GM19328 (cell line): ENCODE data around the gene PNPO.

Experiments used
- ATAC-seq: cut with Tn5 transposase; IDR thresholded peaks from one replicate; pipeline ENCODE4 v1.9.1; 2021; ENCODE audit warnings: mild to moderate bottlenecking, moderate library complexity; ENCODE audit not compliant: unreplicated experiment

The PNPO gene

GRCh38 chr17:47948706-47949196 lies 7.4 kb downstream of the PNPO start:
- ATAC-seq: no peak

DNA sequence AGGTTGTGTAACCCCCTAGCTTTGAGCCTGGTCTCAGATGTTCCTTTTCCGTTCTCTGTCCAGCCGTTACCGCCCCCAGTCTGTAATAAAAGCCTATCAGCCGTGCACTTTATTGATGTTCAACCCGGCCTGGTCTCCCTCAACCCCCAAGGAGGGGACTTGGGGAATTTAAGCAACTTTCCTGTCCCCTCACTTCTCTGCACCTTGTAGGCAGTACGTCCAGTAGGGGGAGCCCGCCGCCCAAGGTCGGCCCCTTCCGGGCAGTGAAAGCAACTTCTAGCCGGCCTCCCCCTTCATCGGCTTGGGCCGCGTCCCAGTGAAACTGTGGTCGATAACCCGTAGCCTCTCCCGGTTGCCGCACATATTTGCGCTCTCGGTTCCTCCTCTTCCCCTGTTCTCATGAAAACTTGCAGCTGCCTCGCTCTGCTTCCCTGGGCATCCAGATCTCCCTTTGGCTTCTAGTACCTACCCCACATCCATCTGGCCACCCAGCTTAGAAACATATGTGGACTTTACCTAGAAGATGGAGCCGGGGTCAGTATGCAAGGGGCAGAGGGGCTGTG lies 7.9 kb downstream of the PNPO start:
- ATAC-seq: no peak

DNA sequence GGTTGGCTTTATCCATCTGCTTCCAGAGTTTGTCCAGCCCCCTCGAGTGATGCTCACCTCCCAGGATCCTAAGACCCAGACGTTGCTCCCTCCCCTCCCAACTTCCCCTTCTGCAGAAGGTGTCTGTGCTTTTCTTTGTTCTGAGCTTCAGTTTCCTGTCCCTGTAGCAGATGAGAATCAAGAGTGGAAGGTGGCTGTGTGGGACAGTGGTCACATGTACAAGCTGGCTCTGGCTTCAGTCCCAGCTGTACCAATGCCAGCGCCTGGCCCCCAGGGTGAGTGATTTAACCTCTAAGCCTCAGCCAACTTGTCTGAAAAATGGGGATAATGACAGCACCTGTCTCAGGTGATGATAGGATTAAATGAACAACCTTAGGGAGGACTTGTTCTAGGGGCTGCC lies 8.6 kb downstream of the PNPO start:
- ATAC-seq: no peak

GRCh38 chr17:47950448-47950847 lies 9.1 kb downstream of the PNPO start:
- no peak for ATAC-seq

GRCh38 chr17:47952171-47953021 lies 11.0 kb downstream of the PNPO start:
- no peak for ATAC-seq

DNA sequence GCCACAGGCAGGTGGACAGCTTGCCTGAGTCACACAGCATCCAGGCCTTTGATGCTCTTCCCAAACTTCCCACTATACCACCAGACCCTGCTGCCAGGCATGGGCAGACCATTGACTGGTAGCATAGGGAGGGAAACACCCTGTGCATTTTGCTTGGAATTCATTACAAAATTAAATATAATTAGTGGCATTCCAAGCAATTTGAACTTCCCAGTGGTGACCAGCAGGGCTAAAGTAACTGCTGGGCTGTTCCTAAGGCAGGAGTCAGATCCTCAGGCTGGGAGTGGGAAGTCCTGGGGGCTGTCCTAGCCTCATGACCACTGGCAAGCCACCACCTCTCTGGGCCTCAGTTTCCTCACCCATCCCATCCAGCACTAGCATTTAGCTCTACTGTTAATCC lies 12.5 kb downstream of the PNPO start:
- no peak for ATAC-seq

- no peak for ATAC-seq
These were observed 14.4 kb downstream of the PNPO start for GRCh38 chr17:47955497-47956461.

GRCh38 chr17:47956791-47957590 lies 15.6 kb downstream of the PNPO start:
- ATAC-seq: no peak

GRCh38 chr17:47957591-47958490 lies 16.5 kb downstream of the PNPO start, which contains the start of gene PRR15L:
Gene PRR15L, minus strand, starts transcription at chr17:47957883. Its CDS starts 4,649 bp downstream, at chr17:47953234.
- no peak for ATAC-seq

DNA sequence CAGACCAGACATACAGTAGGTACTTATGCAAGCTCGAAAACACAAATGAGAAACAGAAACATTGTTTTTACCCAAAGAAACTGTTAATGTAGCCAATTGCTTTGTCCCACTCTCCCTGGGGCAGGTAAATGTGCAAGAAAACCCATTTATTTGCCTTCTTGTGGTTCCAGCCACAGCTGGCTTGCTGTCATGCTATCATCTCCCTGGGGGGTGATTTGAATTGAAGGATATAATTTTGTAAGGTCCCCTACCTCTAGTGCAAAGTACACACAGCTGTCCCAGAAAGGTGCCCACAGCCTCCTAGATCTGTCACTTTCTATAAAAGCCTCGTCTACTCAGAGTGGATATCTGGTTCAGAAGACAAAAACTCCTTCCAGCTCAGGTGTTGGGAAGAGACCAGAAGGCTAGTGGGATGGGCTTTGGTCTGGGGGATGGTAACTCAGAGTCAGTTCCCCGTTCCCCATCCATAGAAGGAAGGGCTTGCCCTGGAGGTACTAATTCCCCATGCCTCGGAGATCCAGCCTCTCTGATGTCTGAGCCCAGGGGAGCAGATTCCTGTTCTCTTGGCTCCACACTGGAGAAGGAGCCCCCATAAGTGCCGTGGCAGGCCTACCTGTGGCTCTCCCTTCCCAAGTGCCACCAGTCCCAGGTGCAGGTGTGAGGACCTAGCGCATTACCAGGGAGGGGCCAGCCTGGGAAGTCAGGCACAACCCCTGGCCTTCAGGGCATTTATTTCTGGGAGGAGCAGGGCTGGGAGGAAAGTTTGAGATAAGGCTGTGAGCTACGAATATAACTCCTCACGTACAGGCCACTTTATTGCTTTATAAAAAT lies 18.7 kb downstream of the PNPO start:
- no peak for ATAC-seq

DNA sequence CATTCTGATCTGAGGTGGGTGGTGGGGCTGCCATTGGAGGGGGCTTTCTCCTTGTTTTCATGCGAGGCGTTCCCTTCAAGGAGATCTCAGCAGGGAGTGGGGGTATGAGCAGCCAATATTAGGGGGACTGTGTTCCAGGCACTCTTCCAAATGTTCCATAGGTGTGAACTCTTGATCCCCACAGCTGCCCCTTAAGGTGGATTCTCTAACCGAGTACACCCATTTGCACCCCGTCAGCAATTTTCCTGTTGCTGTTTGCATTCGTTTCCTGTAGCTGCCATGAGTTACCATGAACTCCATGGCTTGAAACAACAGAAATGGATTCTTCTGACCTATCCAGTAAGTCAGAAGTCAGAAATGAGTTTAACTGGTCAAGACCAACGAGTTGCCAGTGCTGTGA lies 20.0 kb downstream of the PNPO start:
- ATAC-seq: no peak

DNA sequence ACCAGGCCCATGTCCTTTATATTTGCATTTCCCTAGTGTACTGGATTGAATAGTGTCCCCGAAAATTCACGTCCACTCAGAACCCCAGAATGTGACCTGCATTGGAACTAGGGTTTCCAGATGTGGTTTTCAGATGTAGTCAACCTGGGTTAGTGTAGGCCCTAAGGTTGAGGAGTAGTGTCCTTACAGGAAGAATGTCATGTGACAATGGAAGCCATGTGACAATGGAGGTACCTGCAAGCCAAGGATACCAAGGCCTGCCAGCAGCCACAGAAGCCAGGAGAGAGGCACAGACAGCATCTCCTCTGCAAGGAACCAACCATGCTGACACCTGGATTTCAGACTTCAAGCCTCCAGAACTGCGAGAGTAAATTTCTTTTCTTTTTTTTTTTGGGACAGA lies 21.5 kb downstream of the PNPO start:
- ATAC-seq: no peak

GRCh38 chr17:47964856-47965255 lies 23.5 kb downstream of the PNPO start:
- no peak for ATAC-seq

GRCh38 chr17:47966079-47966519 lies 24.7 kb downstream of the PNPO start:
- ATAC-seq: no peak

DNA sequence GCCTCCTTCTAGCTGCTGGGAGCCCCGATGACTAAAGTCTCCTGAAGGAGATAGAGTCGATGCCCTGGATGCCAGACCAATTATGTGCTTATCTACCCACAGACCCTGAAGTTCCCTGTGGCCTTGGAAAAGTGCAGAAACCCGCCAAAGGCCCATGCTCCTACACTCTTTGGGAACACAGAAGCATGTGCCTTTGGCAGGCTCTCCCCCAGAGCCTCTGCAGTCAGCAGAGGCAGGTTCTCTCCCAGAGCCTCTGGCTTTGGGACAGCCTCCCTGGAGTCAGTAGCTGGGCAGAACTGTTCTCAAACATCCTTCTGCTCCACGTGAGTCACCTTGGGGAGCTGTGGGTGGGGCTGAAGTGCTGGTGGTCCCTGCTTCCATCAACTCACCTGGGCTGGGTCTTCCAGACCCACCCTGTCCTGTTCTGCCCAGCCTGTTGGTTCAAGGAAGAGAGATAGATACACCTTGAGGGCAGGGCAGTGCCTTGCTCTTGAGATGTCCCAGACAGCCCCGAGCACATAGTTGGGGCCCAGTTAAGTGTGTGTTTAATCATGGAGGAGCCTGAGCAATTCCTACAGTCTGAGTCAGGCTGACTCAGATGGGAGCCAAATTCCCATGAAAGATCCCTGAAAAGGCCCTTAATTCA lies 26.4 kb downstream of the PNPO start:
- ATAC-seq: no peak

DNA sequence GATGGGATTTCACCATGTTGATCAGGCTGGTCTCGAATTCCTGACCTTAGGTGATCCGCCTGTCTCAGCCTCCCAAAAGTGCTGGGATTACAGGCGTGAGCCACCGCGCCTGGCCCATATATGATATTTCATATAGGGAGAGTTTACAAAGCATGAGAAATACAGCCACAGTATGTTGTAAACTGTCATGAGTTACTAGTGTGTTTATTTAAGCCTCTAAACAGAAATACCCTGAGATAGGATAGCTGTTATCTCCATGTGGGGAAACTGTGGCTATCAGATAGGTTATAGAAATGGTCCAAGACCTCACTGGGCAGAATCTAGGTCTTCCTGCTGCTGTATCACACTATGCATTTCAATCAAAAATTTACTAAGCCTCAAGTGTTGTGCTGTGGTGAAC lies 27.5 kb downstream of the PNPO start:
- no peak for ATAC-seq

DNA sequence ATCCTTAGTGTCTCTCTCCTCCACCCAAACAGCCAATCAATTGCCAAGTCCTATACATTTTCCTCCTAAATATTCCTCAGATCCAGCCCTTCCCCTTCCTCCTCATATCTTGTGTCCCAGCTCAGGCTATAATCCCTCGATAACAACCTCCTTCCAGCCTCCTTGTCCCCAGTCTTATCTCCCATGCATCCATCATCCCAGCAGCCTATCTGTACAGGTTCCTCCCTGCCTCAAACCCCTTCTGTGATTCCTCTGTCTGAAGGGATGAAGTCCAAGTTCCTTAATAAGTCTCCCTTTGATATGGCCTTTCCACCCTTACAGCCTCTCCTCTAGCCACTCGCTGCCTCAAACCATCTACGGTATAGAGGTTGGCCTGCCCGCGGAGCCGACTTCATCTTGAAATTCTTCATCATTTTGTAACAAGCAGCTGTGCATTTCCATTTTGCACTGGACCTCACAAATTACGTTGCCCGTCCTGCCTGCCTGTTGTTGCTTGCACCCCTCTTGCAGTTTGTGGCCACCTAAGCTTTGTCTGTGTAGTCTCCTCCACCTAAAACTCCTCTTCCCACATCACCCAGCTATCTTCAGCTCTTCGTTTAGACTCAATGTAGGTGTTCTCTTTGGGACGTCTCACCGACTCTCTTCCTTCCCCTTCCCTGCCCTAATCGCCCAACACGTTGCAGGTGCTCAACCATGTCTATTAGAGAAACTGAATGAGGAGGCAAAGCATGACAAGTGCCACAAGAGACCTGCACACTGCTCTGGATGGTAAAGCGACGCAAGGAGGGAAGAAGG lies 28.8 kb downstream of the PNPO start:
- no peak for ATAC-seq
